Upper lobe of right lung (tissue), 1 donor: ENCODE measurements around the gene SH2D5. TPM values are rescaled to one million over a fixed set of nuclear protein-coding genes. Genes with fewer than 3 reads are reported as not detected.

Experiments
- ATAC-seq: fragments of 200-7000 bp; cut with Tn5 transposase; one replicate; pipeline ENCODE4 v1.9.1; 2020; ENCODE audit warnings: mild to moderate bottlenecking, moderate library complexity
- DNase-seq: peaks from one replicate; pipeline ENCODE4 v3.0.0-alpha.2; 2020
- H3K27ac ChIP-seq: fragments of 200-600 bp; one replicate; pipeline ENCODE4 v1.8.0; 2022
- H3K27me3 ChIP-seq: fragments of 200-600 bp; one replicate; pipeline ENCODE4 v1.8.0; 2022; ENCODE audit warnings: mild to moderate bottlenecking
- H3K36me3 ChIP-seq: fragments of 200-600 bp; one replicate; pipeline ENCODE4 v1.8.0; 2022
- H3K4me1 ChIP-seq: fragments of 200-600 bp; one replicate; pipeline ENCODE4 v1.8.0; 2022
- H3K4me3 ChIP-seq: fragments of 200-600 bp; one replicate; pipeline ENCODE4 v1.8.0; 2022; ENCODE audit warnings: mild to moderate bottlenecking
- H3K9me3 ChIP-seq: fragments of 200-600 bp; one replicate; pipeline ENCODE4 v1.8.0; 2022
- intact Hi-C: fragments of 100-400 bp; cut with DNase I; formaldehyde crosslinking; loops from one replicate; pipeline ENCODE4 v1.11.0; 2022
- total RNA-seq: library from RNA; stranded (reverse); fragmentation: NEBNext Ultra II Directional; extraction: Animal tissue kit (Norgen Biotek cat#: 25700); gene quantifications from one replicate; pipeline ENCODE4 v1.2.1, GENCODE V29; 2021
- TF ChIP-seq, protein P1 (sequence below): fragments of 200-600 bp; IDR thresholded peaks from one replicate; pipeline ENCODE4 v1.8.0; 2022; ENCODE audit warnings: antibody characterized with exemption
- donor health status: DM: no; HTN: yes; CAD: no; lungs with severe emphysema.

SH2D5 gene
- total RNA-seq, 1 donor from 2014 or later = 0.52 TPM

DNA sequence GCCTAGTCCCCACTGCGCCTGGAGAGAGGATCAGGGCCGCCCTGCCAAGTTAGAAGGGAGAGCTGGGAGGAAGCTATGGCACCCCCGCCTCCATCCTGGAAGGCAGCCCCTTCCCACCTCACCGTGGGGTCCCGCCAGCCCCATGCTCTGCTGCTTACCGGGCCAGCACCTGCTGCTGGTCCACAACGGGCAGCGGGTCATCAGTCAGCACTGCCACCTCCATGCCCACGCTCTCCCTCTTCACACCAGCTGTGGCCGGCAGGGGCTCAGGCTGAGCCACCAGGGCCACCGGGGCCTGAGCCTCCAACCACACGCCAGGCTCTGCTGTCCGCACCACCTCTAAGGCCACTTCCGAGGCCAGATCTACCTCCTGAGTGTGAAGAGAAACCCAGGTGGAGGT is 47.9 kb downstream of the SH2D5 start:
- ATAC-seq (peak; percentile 4), DNase-seq (no peak)

DNA sequence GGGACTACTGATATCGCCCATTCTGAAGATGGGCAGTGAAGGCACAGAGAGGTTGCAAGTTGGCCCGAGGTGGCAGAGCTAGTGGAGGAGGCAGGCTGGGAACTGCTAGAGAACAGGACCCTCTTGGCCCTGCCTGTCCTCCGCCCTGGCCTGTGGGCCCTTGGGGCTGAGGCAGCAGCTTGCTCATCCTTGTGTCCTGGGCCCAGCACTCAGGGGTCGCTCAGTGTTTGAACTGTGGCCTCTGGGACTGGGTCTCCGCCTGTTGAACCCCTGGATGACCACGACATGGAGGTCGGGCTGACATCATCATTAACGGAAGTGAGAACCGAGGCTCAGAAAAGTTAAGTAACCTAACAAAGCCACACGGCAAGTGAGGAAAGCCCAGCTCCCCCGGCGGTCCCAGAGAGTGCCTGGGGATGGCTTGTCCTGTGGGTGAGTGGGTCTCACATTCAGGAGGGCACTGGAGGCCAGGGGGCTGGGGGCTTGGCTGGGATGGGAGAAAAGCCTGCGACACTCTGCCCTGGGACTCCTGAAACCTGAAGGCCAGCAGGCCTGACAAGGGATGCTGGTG is 48.4 kb downstream of the SH2D5 start:
- Histone ChIP-seq H3K4me1 (no peaks in the 10 kb centered on the region), H3K36me3 (no peaks in the 10 kb centered on the region), H3K4me3 (peak overlapping the region; percentile 43), H3K27ac (peak overlapping the region; percentile 75), H3K9me3 (no peaks in the 10 kb centered on the region), H3K27me3 (no peaks in the 10 kb centered on the region)
- no peak for ATAC-seq
- TF ChIP-seq, protein P1, sequence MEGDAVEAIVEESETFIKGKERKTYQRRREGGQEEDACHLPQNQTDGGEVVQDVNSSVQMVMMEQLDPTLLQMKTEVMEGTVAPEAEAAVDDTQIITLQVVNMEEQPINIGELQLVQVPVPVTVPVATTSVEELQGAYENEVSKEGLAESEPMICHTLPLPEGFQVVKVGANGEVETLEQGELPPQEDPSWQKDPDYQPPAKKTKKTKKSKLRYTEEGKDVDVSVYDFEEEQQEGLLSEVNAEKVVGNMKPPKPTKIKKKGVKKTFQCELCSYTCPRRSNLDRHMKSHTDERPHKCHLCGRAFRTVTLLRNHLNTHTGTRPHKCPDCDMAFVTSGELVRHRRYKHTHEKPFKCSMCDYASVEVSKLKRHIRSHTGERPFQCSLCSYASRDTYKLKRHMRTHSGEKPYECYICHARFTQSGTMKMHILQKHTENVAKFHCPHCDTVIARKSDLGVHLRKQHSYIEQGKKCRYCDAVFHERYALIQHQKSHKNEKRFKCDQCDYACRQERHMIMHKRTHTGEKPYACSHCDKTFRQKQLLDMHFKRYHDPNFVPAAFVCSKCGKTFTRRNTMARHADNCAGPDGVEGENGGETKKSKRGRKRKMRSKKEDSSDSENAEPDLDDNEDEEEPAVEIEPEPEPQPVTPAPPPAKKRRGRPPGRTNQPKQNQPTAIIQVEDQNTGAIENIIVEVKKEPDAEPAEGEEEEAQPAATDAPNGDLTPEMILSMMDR = no peak
- intact Hi-C loops = no loop called here
- no peak for DNase-seq

More for the DNA sequence above, 47.9 kb downstream of the SH2D5 start:
- peak overlapping the region; percentile 75 for H3K27ac ChIP-seq
- intact Hi-C loops = no loop called here
- H3K27me3 ChIP-seq = no peaks in the 10 kb centered on the region
- H3K4me3 ChIP-seq = peak overlapping the region; percentile 43
- H3K4me1 ChIP-seq = no peaks in the 10 kb centered on the region
- no peaks in the 10 kb centered on the region for H3K36me3 ChIP-seq
- TF ChIP-seq, protein P1 = no peak
- H3K9me3 ChIP-seq = no peaks in the 10 kb centered on the region

DNA sequence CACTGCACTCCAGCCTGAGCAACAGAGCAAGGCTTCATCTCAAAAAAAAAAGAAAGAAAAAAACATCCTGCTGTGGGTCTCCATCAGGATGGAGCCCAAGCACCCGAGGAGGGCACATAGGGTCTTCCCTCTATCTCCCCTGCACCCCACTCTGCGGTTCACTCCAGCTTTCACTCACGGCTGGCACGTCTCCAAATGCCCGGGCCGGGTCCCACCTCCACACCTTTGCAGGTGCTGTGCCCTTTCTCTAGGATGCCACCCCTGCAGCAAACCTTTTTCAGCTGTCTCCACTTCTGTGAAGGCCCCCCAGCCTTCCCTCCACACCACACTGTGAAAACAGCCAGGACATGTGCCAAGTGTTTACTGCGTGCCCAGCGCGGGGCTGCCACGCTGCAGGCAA is 48.9 kb downstream of the SH2D5 start:
- Histone ChIP-seq H3K36me3 (no peaks in the 10 kb centered on the region), H3K27ac (no peak overlapping the region), H3K27me3 (no peaks in the 10 kb centered on the region), H3K4me3 (no peak overlapping the region), H3K4me1 (no peaks in the 10 kb centered on the region), H3K9me3 (no peaks in the 10 kb centered on the region)
- ATAC-seq = no peak
- TF ChIP-seq, protein P1 = no peak
- DNase-seq = no peak
- intact Hi-C loops = no loop called here

DNA sequence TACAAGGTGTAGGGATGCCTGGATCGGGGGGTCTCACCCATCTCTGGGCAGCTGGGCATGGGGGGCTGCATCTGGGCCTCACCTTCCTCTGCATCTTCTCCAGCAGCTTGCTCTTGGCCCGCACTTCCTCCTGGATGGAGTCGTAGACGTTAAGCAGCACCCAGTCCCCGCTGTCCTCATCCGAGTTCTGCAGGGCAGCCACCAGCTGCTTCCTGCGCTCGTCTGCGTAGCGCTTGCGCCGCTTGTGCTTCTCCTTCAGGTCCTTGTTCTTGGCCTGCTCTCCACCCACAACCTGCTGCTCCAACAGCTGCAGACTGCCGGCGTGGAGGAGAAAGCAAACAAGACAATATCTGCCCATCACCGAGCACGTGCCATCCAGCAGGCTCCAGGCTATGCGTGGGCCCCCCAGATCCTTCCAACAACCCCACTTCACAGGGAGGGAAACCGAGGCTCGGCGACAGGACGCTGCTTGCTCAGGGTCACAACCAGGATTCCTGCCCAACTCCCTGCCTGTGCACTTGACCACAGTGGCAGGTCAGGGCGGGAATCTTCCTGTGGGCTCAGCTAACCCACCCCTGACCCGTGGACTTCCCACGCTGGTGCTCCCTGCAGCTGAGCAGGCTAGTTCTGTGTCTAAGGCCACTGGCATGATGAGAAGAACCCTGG is 49.8 kb downstream of the SH2D5 start:
- Histone ChIP-seq H3K4me3 (no peak overlapping the region), H3K9me3 (no peaks in the 10 kb centered on the region), H3K36me3 (no peaks in the 10 kb centered on the region), H3K27me3 (no peaks in the 10 kb centered on the region), H3K4me1 (no peaks in the 10 kb centered on the region), H3K27ac (no peak overlapping the region)
- DNase-seq (no peak), ATAC-seq (peak; percentile 12)
- intact Hi-C loops = no loop called here
- TF ChIP-seq, protein P1 = no peak

DNA sequence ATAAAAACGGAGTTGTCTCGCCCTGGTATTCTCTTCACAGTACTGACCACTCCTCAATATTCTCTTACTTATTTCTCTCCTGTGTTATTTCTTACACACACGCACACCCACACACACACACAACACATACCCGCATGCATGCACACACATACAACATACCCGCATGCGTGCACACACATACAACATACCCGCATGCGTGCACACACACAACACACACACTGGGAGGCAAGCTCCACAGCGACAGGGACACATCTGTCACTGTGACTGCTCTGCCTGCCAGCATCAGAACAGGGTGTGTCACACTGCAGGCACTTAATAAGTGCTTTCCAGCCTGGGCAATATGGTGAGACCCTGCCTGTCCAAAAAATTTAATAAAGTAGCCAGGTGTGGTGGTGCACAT is 50.5 kb downstream of the SH2D5 start:
- no peaks in the 10 kb centered on the region for H3K9me3 ChIP-seq
- H3K27me3 ChIP-seq = no peaks in the 10 kb centered on the region
- no peak for DNase-seq
- ATAC-seq = no peak
- H3K4me3 ChIP-seq = no peak overlapping the region
- TF ChIP-seq, protein P1 = no peak
- no peaks in the 10 kb centered on the region for H3K36me3 ChIP-seq
- H3K27ac ChIP-seq = no peak overlapping the region
- no peaks in the 10 kb centered on the region for H3K4me1 ChIP-seq
- intact Hi-C loops = no loop called here
